Parathyroid adenoma (tissue), 2 donors: ENCODE data around the gene PYGB.

ENCODE experiments used
- H2AFZ ChIP-seq: fragments of 300-600 bp; sonication (generic); one replicate; pipeline ENCODE4 v1.7.0; 2017; ENCODE audit warnings: antibody characterized with exemption, mild to moderate bottlenecking
- H3K27ac ChIP-seq: fragments of 300-600 bp; sonication (generic); one replicate; pipeline ENCODE4 v1.7.0; 2017
- H3K27me3 ChIP-seq: fragments of 300-600 bp; sonication (generic); one replicate; pipeline ENCODE4 v1.7.0; 2017; ENCODE audit warnings: low read length; ENCODE audit not compliant: control insufficient read depth, insufficient read depth
- H3K36me3 ChIP-seq: fragments of 300-600 bp; sonication (generic); one replicate; pipeline ENCODE4 v1.7.0; 2017; ENCODE audit warnings: low read length; ENCODE audit not compliant: control insufficient read depth, insufficient read depth
- H3K4me1 ChIP-seq: fragments of 300-600 bp; sonication (generic); one replicate; pipeline ENCODE4 v1.7.0; 2017; ENCODE audit warnings: control low read depth
- H3K4me2 ChIP-seq: fragments of 300-600 bp; sonication (generic); one replicate; pipeline ENCODE4 v1.7.0; 2017; ENCODE audit warnings: low read length
- H3K4me3 ChIP-seq: fragments of 300-600 bp; sonication (generic); one replicate; pipeline ENCODE4 v1.7.0; 2017; ENCODE audit warnings: low read depth, low read length
- H3K79me2 ChIP-seq: fragments of 300-600 bp; sonication (generic); one replicate; pipeline ENCODE4 v1.7.0; 2017; ENCODE audit warnings: control low read depth
- H3K9ac ChIP-seq: fragments of 300-600 bp; sonication (generic); one replicate; pipeline ENCODE4 v1.7.0; 2017; ENCODE audit warnings: mild to moderate bottlenecking
- H3K9me3 ChIP-seq: fragments of 300-600 bp; sonication (generic); one replicate; pipeline ENCODE4 v1.7.0; 2017; ENCODE audit warnings: low read length; ENCODE audit not compliant: control insufficient read depth
- TF ChIP-seq, protein P1 (sequence below): fragments of 300-600 bp; sonication (generic); IDR thresholded peaks from one replicate; pipeline ENCODE4 v1.7.0; 2017; ENCODE audit warnings: antibody characterized with exemption, mild to moderate bottlenecking
- donor health status: primary hyperparathyroidism.

The PYGB gene

DNA sequence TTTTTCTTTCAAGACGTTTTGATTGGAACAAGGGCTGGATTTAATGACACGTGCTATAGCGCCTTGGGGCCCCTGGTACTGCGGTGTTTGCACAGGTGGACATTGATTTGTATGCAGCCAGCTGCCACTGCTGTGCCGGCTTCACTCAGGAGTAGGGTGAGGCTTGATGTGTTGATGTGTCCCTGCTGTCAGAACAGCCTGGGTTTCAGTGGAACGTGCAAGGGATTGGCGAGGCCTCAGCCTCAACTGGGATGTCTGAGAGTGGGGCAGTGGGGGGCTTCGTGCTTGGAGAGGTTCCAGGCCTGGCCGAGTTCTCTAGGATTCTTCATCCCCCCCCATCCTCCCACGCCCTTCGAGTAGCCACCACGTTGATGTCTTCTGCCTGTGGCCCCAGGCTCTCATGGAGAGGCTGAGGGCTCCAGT, 23.0 kb downstream of the PYGB start:
- H3K4me1 ChIP-seq: no peaks in the 10 kb centered on the region
- H3K9ac ChIP-seq: no peak overlapping the region
- no peaks in the 10 kb centered on the region for H3K9me3 ChIP-seq
- H3K27me3 ChIP-seq: no peaks in the 10 kb centered on the region
- no peak overlapping the region for H2AFZ ChIP-seq
- no peak overlapping the region for H3K27ac ChIP-seq
- no peaks in the 10 kb centered on the region for H3K79me2 ChIP-seq
- H3K36me3 ChIP-seq: no peaks in the 10 kb centered on the region
- H3K4me3 ChIP-seq: no peak overlapping the region
- H3K4me2 ChIP-seq: no peak overlapping the region
- TF ChIP-seq, protein P1, sequence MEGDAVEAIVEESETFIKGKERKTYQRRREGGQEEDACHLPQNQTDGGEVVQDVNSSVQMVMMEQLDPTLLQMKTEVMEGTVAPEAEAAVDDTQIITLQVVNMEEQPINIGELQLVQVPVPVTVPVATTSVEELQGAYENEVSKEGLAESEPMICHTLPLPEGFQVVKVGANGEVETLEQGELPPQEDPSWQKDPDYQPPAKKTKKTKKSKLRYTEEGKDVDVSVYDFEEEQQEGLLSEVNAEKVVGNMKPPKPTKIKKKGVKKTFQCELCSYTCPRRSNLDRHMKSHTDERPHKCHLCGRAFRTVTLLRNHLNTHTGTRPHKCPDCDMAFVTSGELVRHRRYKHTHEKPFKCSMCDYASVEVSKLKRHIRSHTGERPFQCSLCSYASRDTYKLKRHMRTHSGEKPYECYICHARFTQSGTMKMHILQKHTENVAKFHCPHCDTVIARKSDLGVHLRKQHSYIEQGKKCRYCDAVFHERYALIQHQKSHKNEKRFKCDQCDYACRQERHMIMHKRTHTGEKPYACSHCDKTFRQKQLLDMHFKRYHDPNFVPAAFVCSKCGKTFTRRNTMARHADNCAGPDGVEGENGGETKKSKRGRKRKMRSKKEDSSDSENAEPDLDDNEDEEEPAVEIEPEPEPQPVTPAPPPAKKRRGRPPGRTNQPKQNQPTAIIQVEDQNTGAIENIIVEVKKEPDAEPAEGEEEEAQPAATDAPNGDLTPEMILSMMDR: no peak

DNA sequence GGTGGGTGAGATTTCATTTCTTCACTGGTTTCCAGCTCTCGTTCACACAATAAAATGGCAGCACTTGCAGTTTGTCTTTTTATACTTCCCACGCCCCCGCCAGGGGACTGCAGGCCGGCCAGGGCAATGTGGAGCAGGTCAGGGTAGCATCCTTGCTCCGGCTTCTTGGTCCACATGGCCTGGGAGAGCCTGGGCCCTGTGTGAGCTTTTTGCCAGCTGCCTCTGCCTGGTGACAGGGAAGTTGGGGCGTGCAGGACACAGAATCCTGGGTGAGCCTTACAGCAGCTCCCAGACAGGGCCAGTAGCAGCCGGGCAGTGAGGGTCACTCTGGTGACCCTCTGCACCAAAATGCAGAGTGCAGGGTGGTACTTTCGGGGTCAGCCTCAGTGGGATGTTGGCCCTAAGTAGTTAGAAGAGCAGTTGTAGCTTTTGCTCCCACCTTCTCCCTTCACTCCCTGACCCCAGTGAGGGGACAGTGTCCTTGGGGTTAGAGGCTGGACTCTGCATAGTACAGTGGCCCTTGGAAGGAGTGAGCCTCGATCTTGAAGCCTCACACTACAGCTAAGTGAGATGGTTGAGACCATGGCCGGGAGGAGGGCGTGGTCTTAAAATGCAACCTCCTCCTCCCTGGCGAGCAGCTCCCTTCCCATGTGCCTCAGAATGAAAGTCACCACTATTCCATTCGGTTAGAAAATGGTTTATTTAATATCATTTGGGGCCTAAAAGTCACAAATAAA, 23.8 kb downstream of the PYGB start:
- H3K27ac ChIP-seq: no peak overlapping the region
- H3K27me3 ChIP-seq: no peaks in the 10 kb centered on the region
- H3K4me2 ChIP-seq: no peak overlapping the region
- H3K9ac ChIP-seq: no peak overlapping the region
- no peaks in the 10 kb centered on the region for H3K36me3 ChIP-seq
- no peak overlapping the region for H2AFZ ChIP-seq
- no peaks in the 10 kb centered on the region for H3K9me3 ChIP-seq
- H3K4me3 ChIP-seq: no peak overlapping the region
- no peaks in the 10 kb centered on the region for H3K4me1 ChIP-seq
- H3K79me2 ChIP-seq: no peaks in the 10 kb centered on the region
- TF ChIP-seq, protein P1: no peak

DNA sequence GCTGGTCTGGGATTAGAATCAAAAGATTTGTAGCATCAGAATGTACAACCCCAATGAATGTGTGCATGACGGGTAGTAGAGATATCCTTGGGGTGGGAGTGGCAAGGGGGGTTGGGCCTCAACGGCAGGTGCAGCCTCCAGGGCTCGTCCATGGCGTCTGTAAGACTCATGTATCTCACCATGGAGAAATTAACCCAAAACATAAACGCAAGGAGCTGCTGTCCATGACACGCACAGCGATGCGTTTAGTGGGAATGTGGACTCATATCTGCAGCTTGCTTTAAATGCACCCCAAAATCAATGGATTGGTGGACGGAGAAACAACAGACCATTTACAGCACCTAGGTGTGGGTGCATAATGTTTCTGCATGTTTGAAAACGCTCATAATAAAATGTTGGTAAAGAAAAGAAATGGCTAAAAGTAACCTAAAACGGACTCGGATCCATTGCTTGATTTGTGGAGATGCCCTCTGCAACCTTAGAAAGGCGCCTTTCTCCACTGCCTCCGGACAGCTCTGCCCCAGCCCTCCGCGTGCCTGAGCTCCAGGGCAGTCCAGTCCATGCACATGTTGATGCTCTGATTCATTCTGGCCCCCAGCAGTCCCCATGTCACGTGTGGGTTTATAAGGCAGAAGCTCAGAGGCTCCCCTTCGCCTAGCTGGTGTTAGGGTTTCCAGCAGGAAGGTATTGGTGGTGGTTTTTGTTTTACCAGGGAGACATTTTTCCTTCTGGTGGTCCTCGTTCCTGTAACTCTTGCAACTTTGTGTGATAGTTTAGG, 24.5 kb downstream of the PYGB start:
- Histone ChIP-seq H3K4me3 (no peak overlapping the region), H3K4me1 (no peaks in the 10 kb centered on the region), H3K79me2 (no peaks in the 10 kb centered on the region), H2AFZ (no peak overlapping the region), H3K4me2 (no peak overlapping the region), H3K9me3 (no peaks in the 10 kb centered on the region), H3K36me3 (no peaks in the 10 kb centered on the region), H3K9ac (no peak overlapping the region), H3K27ac (no peak overlapping the region), H3K27me3 (no peaks in the 10 kb centered on the region)
- TF ChIP-seq, protein P1: no peak

DNA sequence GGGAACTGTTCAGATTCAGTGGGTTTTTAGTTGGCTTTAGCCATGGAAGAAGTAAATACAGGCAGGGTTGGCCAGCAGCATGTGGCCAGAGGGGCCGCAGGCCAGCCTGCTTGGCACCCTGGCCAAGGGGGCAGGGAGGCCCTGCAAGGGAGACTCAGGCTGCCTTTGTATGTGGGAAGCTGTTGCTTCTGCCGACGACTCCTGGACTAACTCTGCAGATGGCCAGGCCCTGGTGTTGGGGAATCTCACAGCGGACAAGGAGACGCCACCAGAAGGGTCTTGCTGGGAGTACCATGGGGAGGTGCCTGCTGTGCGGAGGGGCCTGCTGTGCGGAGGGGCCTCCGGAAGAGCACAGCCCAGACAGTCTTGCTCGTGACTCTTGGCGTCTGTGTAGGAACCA, 25.2 kb downstream of the PYGB start:
- TF ChIP-seq, protein P1: no peak
- no peak overlapping the region for H2AFZ ChIP-seq
- H3K4me3 ChIP-seq: no peak overlapping the region
- H3K79me2 ChIP-seq: no peaks in the 10 kb centered on the region
- no peaks in the 10 kb centered on the region for H3K9me3 ChIP-seq
- no peaks in the 10 kb centered on the region for H3K4me1 ChIP-seq
- H3K4me2 ChIP-seq: no peak overlapping the region
- H3K9ac ChIP-seq: no peak overlapping the region
- H3K27ac ChIP-seq: no peak overlapping the region
- H3K27me3 ChIP-seq: no peaks in the 10 kb centered on the region
- no peaks in the 10 kb centered on the region for H3K36me3 ChIP-seq
